ENCODE results near the gene CDCA4.

Gene CDCA4

GRCh38 chr14:105053996-105054395 is 33.1 kb upstream of the CDCA4 start:
- TF ChIP-seq, protein P1, sequence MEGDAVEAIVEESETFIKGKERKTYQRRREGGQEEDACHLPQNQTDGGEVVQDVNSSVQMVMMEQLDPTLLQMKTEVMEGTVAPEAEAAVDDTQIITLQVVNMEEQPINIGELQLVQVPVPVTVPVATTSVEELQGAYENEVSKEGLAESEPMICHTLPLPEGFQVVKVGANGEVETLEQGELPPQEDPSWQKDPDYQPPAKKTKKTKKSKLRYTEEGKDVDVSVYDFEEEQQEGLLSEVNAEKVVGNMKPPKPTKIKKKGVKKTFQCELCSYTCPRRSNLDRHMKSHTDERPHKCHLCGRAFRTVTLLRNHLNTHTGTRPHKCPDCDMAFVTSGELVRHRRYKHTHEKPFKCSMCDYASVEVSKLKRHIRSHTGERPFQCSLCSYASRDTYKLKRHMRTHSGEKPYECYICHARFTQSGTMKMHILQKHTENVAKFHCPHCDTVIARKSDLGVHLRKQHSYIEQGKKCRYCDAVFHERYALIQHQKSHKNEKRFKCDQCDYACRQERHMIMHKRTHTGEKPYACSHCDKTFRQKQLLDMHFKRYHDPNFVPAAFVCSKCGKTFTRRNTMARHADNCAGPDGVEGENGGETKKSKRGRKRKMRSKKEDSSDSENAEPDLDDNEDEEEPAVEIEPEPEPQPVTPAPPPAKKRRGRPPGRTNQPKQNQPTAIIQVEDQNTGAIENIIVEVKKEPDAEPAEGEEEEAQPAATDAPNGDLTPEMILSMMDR (IDR thresholded peaks at IDR 0.05): no peak

DNA sequence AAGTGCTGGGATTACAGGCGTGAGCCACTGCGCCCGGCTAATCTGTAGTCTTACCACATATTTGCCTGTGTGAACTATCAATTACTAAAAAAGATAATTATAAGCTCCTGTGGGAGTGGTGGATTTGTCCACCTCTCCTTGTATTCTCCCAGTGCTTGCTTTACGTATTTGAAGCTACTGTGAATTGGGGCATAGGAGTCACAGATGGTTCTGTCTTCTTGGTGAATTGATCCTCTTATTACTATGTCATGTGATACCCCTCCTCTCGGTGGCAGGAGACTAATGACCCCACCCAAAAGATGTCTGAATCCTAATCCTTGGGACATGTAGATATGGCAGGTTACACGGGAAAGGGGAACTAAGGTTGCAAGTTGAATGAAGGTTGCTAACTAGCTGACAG is 32.5 kb upstream of the CDCA4 start:
- TF ChIP-seq, protein P1 (IDR thresholded peaks at IDR 0.05): no peak

DNA sequence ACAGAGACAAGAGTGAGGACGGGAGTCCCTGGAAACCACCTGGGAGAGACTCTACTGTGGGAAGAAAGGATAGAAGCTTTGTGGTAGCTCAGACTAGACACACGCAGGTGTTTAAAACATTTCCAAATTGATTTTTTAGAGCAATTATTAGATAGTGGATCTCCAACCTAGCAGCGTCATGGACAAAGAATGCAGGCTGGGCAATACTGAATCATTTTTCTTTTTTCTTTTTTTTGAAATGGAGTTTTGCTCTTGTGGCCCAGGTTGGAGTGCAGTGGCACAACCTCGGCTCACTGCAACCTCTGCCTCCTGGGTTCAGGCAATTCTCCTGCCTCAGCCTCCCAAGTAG is 31.2 kb upstream of the CDCA4 start:
- TF ChIP-seq, protein P1 (IDR thresholded peaks at IDR 0.05): no peak

DNA sequence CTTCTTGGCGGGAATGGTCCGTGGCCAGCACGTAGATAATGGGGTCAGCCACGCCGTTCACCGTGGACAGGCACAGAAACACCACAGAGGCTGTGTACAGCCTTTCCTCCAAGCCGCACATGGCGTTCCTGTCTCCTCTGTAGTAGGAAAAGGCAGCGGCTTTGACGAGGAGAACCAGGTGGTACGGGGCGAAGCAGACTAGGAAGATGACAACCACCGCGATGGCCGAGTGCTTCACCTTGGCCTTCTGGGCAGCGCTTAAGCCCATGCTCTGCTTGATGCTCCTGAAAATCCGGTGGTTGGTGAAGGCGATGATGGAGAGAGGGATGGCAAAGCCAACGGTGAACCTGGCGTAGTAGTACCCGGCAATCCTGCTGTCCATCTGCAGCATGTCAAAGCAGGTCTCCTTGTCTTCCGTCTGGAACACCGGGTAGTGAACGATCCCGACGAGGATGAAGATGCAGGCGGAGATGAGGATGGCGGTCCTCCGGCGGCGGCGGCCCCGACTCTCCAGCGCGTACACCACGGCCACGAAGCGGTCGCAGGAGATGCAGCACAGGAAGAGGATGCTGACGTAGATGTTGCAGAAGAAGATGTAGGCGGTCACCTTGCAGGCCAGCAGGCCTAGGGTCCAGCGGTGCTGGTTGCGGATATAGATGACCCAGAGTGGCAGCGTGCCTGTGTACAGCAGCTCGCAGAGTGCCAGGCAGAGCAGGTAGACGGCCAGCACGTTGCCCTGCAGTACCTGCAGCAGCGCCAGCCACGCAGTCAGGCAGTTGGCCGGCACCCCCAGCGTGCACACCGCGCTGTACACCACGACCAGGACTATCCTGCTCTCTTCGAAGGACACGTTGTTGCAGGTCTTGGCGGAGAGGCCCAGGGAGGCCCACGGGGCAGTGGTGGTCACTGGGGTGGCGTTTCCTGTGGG is 30.6 kb upstream of the CDCA4 start:
- TF ChIP-seq, protein P1 (IDR thresholded peaks at IDR 0.05): no peak

DNA sequence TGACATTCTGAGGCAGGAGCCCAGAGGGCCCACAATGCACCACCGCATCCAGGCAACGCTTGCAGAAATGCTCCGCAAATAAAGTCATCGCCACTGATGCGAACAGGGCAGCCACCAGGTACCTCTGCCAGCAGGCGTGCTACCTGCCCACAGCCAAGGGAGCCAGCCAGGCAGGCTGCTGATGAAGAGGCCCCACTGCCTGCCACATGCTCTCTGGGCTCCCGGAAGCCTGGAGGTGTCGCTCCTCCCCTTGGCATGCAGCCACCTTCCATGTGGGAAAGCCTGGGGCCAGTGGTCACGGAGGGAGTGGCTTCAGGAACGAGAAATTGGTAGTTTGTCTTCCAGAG is 29.6 kb upstream of the CDCA4 start:
- TF ChIP-seq, protein P1 (IDR thresholded peaks at IDR 0.05): no peak

DNA sequence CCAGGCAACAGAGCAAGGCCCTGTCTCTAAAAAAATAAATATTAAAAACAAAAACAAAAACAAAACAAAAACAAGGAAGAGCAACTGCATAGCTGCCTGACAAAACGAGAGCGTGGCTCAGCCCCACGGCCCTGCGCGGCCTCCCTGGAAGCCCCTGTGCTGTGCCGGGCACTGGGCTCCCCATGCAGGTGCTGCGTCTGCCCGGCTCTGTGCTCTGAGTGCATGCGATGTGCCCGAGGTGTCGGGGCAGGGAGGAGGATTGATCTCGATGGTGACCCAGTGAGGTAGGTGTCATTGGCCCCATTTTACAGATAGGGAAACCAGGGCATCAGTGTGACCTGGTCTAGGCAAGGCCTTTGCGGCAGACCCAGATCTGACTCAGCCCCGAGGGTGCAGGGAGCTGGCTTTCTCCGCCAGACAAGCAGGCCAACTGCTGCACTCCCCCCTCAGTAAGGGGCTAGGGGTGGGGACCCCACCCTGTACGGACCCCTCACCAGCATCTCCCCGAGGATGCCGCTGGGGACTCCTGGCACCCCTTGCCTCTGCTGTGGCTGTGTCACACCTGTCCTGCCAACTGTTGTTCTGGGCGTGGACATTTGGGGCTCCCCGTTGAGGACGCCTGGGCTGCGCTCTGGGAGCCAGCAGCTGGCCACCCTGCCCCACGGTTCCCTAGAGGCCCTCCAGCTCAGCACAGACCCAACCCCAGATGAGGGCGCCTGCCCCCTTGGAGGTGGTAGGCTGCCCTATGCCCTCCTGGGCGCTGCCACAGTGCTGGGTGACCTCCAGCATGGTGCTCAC is 29.1 kb upstream of the CDCA4 start:
- TF ChIP-seq, protein P1 (IDR thresholded peaks at IDR 0.05): no peak

GRCh38 chr14:105047283-105048016 is 26.6 kb upstream of the CDCA4 start:
- TF ChIP-seq, protein P1 (IDR thresholded peaks at IDR 0.05): no peak

Measured in LNCAP (cell line).